ENCODE results near the gene TPRG1.

DNA sequence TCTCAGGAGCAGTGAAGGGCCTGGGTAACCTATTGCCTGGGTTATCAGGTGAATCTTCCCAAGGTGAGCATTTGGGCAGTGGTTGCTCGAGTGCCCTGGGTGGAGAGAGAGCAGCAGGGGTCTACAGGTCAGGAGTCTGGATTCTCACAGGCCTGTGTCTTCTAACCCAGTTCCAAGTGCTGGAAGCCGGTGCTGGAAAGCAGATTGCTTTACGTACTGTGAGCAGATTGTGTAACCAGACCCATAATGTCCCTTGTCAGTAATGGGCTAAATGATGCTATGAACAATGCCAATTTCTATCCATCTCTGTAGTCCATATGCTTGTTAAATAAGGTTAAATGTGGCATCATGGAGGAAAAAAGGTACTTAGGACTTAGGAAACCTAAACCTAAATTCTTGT lies 106.5 kb downstream of the TPRG1 start:
- TF ChIP-seq POLR2A (IDR thresholded peaks at IDR 0.05), result no peak
- TF ChIP-seq, protein P1, sequence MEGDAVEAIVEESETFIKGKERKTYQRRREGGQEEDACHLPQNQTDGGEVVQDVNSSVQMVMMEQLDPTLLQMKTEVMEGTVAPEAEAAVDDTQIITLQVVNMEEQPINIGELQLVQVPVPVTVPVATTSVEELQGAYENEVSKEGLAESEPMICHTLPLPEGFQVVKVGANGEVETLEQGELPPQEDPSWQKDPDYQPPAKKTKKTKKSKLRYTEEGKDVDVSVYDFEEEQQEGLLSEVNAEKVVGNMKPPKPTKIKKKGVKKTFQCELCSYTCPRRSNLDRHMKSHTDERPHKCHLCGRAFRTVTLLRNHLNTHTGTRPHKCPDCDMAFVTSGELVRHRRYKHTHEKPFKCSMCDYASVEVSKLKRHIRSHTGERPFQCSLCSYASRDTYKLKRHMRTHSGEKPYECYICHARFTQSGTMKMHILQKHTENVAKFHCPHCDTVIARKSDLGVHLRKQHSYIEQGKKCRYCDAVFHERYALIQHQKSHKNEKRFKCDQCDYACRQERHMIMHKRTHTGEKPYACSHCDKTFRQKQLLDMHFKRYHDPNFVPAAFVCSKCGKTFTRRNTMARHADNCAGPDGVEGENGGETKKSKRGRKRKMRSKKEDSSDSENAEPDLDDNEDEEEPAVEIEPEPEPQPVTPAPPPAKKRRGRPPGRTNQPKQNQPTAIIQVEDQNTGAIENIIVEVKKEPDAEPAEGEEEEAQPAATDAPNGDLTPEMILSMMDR (IDR thresholded peaks at IDR 0.05), result no peak

Data from Peyer's patch (tissue), 4 donors.